Lower lobe of right lung (tissue), 2 donors: ENCODE measurements around the gene SLC12A6. TPM values are rescaled to one million over a fixed set of nuclear protein-coding genes. Genes with fewer than 3 reads are reported as not detected.

ENCODE experiments used
- ATAC-seq, 2 donors: fragments of 200-7000 bp; cut with Tn5 transposase; one replicate each; pipeline ENCODE4 v1.9.1; 2020 to 2022; ENCODE audit warnings: mild to moderate bottlenecking in 2 of 2, moderate library complexity in 2 of 2
- DNase-seq: peaks from one replicate; pipeline ENCODE4 v3.0.0-alpha.2; 2020
- H3K27ac ChIP-seq: fragments of 200-600 bp; one replicate; pipeline ENCODE4 v1.8.0; 2022
- H3K27me3 ChIP-seq: fragments of 200-600 bp; one replicate; pipeline ENCODE4 v1.8.0; 2022; ENCODE audit warnings: low read depth
- H3K36me3 ChIP-seq: fragments of 200-600 bp; one replicate; pipeline ENCODE4 v1.8.0; 2022; ENCODE audit warnings: mild to moderate bottlenecking
- H3K4me1 ChIP-seq: fragments of 200-600 bp; one replicate; pipeline ENCODE4 v1.8.0; 2022
- H3K4me3 ChIP-seq: fragments of 200-600 bp; one replicate; pipeline ENCODE4 v1.8.0; 2022; ENCODE audit warnings: mild to moderate bottlenecking
- H3K9me3 ChIP-seq: fragments of 200-600 bp; one replicate; pipeline ENCODE4 v1.8.0; 2022
- CTCF ChIP-seq: fragments of 200-600 bp; IDR thresholded peaks from one replicate; pipeline ENCODE4 v1.8.0; 2022; ENCODE audit warnings: antibody characterized with exemption, mild to moderate bottlenecking
- intact Hi-C: fragments of 100-400 bp; cut with DNase I; formaldehyde crosslinking; loops from one replicate; pipeline ENCODE4 v1.11.0; 2022
- total RNA-seq: library from RNA; stranded (reverse); fragmentation: NEBNext Ultra II Directional; extraction: Animal tissue kit (Norgen Biotek cat#: 25700); gene quantifications from one replicate; pipeline ENCODE4 v1.2.1, GENCODE V29; 2021
- donor health status: DM: no; HTN: yes; CAD: no; lungs with severe emphysema.

Gene SLC12A6
- total RNA-seq, 1 donor from 2014 or later, result 59.7 TPM

DNA sequence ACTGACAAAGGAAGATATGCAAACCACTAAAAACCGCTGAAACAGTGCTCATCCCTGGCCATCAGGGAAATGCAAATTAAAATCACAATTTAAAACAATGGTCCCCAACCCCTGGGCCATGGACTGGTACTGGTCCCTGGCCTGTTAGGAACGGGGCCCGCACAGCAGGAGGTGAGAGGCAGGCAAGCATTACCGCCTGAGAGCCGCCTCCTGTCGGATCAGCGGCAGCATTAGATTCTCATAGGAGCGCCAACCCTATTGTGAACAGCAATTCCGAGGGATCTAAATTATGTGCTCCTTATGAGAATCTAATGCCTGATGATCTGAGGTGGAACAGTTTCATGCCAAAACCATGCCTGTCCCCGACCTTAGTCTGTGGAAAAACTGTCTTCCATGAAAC is 14.4 kb downstream of the SLC12A6 start:
- intact Hi-C loops, result no loop called here
- TF ChIP-seq CTCF, result no peak
- Histone ChIP-seq H3K4me3 (no peak overlapping the region), H3K9me3 (no peaks in the 10 kb centered on the region), H3K27me3 (no peaks in the 10 kb centered on the region), H3K36me3 (no peaks in the 10 kb centered on the region), H3K4me1 (peaks cover 11% of the 10 kb centered on the region), H3K27ac (no peak overlapping the region)
- ATAC-seq (no peak), DNase-seq (no peak)

DNA sequence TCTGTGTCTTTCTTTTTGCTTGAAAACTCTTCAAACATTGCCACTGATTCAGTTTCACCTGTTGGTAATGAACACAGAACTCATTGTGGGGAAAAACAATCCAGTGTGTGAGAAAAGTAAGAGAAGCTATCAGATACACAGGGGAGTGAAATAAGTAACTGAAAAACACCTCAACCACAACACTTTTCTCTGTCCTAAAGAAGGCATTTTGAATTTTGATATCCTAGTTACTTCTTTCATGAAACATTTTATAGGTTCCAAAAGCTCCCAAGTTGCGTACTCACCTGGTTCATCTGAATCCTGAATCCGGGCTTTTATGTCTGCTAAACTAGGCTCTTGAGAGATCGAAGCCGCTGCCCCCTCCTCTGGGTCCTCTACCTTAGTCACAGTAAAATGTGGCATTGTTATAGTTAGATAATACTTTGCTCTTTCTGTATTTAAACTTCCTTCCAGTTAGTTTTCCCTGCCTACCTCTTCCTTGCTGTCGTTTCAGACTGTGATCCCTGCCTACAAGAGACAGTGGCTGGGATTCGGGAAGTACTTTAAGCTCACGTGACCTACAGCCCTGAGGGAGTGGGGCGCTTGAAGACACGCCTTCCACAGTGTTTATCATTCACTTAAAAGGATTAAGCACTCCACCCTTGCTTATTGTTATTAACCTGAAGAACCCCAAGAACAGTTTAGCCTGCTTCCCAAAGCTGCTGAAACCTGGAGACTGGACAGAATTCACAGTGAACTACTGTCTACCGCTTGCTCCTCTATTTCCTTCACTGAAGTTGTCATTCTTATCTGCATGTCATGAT is 19.1 kb downstream of the SLC12A6 start:
- DNase-seq (peak; percentile 71), ATAC-seq (peak; percentile 96 to 99)
- peak overlapping the region; percentile 61 for H3K4me3 ChIP-seq
- H3K9me3 ChIP-seq, result no peaks in the 10 kb centered on the region
- peak overlapping the region; percentile 71 for H3K27ac ChIP-seq
- peaks cover 7% of the 10 kb centered on the region for H3K36me3 ChIP-seq
- H3K4me1 ChIP-seq, result peaks cover 31% of the 10 kb centered on the region
- no peaks in the 10 kb centered on the region for H3K27me3 ChIP-seq
- intact Hi-C loops, result no loop called here
- no peak for TF ChIP-seq CTCF

DNA sequence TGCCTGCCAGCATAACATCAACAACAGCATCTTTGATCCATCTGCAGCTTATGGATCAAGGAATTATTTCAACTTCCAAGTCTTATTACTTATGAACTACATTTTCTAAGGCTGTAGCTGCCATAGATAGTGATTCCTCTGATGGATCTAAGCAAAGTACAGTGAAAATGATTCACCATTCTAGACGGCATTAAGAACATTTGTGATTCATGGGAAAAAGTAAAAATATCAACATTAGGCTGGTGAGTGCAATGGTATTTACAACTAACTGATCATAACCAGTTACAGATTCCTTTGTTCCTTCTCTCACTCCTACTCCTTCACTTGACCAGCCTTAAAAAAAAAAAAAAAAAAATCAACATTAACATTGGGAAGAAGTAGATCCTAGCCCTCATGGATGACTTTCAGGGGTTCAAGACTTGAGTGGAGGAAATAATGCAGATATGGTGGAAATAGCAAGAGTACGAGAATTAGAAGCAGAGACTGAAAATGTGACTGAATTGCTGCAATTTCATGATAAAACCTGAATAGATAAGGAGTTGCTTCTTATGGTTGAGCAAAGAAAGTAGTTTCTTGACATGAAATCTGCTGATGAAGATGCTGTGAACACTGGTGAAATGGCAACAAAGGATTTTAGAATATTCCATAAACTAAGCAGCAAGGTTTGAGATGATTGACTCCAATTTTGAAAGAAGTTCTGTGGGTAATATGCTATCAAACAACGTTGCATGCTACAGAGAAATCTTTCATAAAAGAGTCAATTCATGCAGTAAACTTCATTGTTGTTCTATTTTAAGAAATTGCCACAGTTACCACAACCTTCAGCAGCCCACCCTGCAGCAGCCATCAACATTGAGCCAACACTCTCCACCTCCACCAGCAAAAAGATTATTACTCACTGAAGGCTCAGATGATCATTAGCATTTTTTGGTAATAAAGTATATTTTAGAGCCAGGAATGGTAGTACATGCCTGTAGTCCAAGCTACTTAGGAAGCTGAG is 22.8 kb downstream of the SLC12A6 start:
- Histone ChIP-seq H3K9me3 (no peaks in the 10 kb centered on the region), H3K27me3 (no peaks in the 10 kb centered on the region), H3K4me1 (peaks cover 31% of the 10 kb centered on the region), H3K27ac (no peak overlapping the region), H3K4me3 (no peak overlapping the region), H3K36me3 (peaks cover 7% of the 10 kb centered on the region)
- intact Hi-C loops, result no loop called here
- no peak for DNase-seq
- no peak for ATAC-seq
- TF ChIP-seq CTCF, result no peak

DNA sequence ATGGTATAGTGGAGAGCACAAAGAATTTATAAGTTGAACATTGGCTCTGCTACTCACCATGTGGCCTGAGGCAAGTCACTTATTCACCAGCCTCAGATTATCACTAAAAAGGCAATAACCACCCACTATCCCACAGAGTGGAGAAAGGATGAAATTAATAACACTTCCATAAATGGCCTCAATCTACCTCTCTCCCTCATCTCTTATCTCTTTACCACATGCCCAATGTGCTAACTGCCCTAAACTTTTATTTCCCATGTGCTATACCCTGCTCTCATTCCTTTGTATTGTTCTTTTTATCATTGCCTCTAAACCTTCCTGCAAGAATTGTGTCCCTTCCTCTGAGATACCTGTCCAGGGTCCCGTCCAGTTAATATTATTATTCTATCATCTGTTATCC is 26.0 kb downstream of the SLC12A6 start:
- no peak overlapping the region for H3K27ac ChIP-seq
- intact Hi-C loops, result no loop called here
- H3K4me1 ChIP-seq, result peaks cover 3% of the 10 kb centered on the region
- no peaks in the 10 kb centered on the region for H3K27me3 ChIP-seq
- TF ChIP-seq CTCF, result no peak
- ATAC-seq (no peak), DNase-seq (no peak)
- no peak overlapping the region for H3K4me3 ChIP-seq
- no peaks in the 10 kb centered on the region for H3K9me3 ChIP-seq
- peaks cover 7% of the 10 kb centered on the region for H3K36me3 ChIP-seq

DNA sequence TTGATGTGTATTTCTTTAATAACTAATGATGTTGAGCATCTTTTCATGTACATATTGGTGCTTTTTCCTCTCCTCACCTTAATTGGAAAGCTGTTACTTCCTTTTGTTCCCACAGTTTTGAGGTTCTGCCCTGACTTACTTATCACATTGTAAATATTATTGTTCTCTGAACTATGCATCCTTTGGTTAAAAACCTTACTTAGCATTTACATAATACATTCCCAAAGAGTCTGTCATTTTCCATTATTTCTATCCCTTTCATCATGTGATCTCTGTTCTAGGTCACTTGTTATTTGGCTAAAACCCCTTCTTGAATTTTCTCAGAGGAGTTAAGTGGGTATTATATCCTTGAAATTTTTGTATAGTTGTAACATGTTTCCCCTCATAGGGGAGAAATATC is 33.0 kb downstream of the SLC12A6 start:
- H3K36me3 ChIP-seq, result no peaks in the 10 kb centered on the region
- DNase-seq, result no peak
- H3K27me3 ChIP-seq, result no peaks in the 10 kb centered on the region
- no peak for TF ChIP-seq CTCF
- no peaks in the 10 kb centered on the region for H3K4me1 ChIP-seq
- H3K27ac ChIP-seq, result no peak overlapping the region
- no peak overlapping the region for H3K4me3 ChIP-seq
- ATAC-seq, result no peak
- H3K9me3 ChIP-seq, result no peaks in the 10 kb centered on the region
- intact Hi-C loops, result no loop called here
